DMS53 treated with DMSO at 0.1 percent for 48 hours (cell line): ENCODE measurements around the gene GPC3.
"Not testable (repeated sequence)": the region's sequence is repeated elsewhere in the genome, so short reads cannot be mapped to it uniquely, and the experiment has no call there.

Experiments
- DNase-seq: peaks from one replicate; lab custom pipeline; 2025; ENCODE audit not compliant: unreplicated experiment; lab: John Stamatoyannopoulos, UW

GPC3 gene

DNA sequence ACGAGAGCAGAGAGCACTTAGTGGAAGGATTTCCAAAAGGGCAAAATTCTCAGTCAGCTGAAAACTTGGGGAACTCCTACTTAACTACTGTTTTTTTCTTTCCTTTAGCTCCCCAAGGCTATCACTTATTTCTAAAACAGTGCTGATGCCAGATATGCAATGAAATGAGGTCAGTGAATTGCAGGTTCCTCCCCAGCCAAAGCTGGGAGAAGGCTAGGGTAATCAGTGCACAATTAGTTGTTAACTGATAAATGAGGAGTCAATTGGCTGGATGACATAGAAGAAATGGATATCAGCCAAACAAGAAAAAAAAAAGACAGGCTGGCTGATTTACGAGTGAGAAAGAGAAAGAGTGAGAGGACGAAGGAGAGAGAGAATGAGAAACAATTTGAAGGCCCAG is 195.6 kb downstream of the GPC3 start:
- DNase-seq, result no peak

DNA sequence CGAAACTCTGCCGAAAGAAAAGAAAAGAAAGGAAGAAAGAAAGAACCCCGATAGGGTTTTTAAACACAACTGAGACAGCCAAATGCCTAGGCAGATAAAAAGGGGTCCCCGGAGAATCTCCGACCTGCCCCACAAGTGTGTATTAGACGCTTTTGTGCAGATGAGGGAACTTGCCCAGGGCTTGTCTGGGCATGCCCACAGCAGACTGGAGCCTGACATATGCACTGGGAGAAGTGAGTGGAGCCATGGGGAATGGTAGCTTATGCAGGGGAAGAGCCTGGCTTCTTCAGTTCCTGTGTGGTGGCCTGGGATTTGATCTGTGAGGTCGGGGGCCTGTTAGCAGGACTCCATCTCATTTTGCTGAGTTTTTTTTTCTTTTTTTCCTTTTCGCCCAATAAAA is 199.0 kb downstream of the GPC3 start:
- DNase-seq, result no peak

DNA sequence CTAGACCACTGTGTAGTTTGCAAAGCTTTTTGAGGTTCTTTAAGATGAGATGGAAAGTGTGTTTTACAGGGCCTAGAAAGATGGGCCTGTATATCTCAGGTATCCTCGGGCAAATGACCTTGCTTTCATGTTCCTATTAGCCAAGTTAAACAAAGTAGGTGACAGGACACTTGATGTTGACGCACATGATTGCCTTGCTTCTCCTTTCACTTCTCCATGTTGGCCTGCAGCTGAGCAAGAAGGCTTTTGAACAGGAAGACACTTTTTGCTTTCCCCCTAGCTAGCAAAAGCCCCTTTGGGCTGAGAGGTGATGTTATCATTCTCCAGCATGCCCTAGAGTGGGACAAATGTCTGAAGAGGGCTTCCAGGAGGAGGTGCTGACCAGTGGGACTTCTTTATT is 202.1 kb downstream of the GPC3 start:
- no peak for DNase-seq

DNA sequence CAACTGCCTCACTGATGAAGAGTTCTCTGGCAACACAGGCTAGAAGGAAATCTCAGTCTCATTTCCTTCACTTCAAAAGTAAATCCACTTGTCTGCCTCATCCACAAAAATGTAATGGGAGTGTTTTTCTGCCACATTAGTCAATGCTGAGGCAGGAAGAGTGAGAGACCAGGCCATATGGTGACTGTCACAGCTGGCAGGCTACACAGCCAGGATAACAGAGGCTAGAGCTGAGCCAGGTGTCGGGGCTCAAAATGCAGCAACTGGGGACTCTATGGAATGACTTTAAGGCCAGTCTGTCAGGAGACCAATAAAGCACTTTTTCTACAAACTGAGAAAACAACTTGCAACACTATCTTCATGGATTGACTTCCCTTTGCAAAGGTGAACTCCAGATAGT is 204.2 kb downstream of the GPC3 start:
- no peak for DNase-seq

DNA sequence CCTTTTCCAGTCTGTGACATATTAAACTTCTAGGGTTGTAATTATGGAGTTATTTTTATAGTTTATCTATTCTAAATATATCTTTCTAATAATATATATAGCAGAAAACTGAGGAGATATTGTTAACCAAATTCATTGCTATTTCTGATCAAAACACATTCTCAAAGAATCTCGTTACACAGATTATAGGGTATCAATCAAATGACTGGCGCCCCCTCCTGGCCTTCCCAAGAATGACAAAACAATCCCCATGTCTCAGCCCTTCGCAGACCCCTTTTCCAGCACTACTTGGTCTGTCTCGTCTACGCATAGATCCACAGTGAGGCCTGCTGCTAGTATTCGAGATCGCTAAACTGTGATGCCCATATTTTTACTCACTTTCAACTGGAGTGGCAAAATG is 209.3 kb downstream of the GPC3 start:
- no peak for DNase-seq

DNA sequence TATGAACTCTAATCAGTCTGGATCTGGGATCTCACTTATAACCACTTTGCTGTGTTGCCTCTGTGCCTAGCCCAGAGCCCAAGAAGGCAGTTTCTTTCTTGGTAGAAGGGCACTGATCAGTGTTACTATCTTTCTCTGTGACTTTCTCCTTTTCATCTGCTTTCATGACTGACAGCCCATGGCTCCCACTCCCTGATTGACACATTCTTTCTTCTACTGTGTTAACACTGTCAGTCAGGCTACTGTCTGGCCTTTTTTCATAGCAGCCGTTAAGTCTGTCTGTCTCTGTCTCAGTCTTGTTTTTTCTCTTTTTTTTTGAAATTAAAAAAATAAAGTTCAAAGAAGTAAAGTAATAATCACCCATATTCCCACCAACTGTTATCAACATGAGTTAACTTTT is 210.6 kb downstream of the GPC3 start:
- no peak for DNase-seq

DNA sequence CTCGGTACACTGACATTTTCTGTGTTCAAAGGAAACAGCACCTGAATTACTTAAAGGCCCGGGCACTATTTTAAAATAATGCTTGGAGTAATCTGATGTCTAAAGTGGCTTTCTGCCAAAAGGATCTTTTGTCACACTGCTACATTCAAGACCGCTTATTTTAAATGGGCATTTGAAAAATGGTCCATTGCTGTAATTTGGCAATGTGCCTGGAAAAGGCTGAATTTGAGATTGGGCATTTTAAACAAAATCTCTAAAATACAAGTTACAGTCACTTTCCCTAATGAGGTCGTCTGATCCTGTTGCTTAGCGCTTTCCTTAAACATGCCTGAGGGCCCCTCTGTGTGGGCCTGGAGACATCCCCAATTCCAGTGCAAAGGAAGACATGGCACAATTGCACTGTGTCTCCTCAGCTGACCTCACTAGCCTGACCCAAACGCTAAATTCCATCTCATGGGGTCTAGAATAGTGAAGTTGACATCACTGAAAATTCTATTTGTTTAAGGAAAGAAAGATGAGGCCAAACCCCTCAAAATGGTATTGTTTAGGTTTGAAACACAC is 214.2 kb downstream of the GPC3 start:
- no peak for DNase-seq

DNA sequence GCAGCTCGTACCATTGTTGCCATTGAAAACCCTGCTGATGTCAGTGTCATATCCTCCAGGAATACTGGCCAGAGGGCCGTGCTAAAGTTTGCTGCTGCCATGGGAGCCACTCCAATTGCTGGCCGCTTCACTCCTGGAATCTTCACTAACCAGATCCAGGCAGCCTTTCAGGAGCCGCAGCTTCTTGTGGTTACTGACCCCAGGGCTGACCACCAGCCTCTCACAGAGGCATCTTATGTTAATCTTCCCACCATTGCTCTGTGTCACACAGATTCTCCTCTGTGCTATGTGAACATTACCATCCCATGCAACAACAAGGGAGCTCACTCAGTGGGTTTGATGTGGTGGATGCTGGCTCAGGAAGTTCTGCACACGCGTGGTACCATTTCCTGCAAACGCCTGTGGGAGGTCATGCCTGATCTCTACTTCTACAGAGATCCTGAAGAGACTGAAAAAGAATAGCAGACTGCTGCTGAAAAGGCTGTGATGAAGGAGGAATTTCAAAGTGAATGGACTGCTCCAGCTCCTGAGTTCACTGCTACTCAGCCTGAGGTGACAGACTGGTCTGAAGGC is 222.3 kb downstream of the GPC3 start:
- DNase-seq, result not testable (repeated sequence)

DNA sequence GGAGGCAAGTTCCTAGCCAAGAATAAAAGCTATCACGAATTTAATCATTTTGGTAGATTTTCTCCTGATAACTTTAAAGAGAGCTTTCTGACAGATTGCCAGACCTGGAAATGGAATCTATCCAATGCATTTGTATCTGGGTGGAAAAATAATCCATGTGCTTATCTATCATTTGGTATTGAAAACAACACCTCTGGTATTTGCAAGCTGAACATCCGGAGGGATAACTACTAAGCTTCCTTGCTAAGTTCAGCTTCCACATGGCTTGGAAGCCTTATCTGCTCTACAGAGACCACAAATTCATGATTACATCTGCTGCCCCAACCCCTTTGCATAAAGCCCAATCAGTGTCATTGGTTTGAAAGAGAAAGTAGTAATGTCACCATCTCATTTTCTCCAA is 230.7 kb downstream of the GPC3 start:
- no peak for DNase-seq

DNA sequence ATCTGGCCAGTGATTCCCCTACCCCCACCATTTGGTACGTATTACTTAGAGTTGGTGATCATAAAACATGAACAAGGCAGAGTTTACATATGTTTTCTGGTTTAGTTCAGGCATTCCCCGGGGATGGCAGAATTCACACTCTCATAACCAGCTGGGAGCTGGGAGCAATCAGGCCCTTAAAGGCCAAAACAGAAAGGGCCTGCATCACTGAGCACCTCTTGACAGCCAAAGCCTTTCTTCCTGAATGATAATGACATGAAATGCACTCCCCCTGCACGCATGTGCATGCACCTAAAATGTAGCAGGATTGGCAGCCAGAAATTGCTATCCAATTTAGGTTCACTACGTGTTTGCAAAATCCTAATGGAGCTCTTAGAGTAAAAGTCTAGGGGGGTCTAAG is 235.4 kb downstream of the GPC3 start:
- DNase-seq, result no peak

DNA sequence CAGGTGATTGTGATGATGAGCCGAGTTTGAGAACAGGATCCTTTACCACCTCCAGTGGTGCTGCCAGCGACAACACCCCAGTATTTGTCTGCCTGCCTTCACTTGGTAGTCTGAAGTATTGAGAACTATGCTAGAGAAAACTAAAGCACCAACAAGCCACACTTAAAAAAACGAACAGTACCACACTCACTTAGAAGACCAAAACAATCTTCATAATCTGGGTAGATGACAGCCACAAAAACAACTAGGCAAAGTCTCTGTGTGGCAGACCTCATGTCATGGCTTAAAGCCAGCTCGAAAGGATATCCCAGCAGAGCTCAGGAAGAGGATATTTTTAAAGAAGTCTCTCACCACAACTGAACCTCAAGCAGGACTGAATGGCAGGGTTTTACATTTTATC is 236.0 kb downstream of the GPC3 start:
- no peak for DNase-seq

DNA sequence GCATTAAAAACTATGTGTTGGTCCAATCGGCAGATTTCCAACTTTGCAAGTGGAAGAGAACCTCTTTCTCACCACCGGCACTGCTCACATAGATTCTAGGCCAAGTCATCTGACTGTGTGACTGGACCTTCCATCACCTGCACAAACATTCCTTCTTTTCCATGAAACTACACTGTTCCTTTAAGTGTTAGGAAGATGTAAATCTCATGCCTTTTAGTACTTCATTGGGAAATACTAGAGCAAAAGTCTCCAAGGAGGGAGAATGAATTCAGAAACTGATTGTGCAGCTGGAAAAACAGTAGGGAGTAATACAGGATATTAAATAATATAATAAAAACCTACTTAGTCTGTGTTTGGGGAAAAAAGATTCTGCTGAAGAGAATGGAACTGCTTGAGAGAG is 238.2 kb downstream of the GPC3 start:
- no peak for DNase-seq

DNA sequence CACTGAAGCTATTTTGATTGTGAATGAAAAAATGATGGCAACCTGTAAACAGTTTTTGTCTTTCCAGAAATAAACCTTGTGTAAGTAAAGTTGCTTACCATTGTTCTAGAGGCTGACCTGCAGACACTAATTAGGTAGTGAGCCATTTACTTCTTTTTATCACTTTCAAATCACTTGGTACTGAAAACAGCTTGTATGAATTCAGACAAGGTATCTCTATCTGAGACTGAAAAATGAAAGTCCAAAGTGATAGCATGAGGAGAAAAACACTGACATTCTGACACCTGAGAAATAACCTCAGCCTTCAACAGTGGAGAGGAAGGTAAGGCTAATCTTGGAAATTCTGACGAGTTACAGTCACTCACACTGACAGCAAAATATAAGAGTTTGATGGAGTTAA is 238.8 kb downstream of the GPC3 start:
- DNase-seq, result no peak

DNA sequence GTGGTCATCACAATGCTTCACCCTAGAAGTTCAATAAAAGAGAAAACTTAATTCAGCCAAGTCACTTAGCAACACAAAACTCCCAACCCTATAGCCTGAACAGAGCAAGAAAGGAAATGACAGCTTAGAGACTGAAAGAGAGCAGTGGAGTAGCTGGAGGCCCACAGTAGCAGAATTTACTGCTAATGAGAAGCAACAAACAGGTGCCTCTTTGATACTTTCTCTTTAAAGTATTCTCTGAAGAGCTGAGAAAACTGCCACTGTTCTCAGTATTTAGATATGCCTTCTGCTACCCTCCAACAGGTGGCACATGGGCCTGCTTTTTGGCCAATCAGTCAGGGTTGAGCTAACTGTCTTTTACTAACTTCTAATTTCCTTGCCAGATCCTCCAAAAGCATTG is 240.0 kb downstream of the GPC3 start:
- no peak for DNase-seq

DNA sequence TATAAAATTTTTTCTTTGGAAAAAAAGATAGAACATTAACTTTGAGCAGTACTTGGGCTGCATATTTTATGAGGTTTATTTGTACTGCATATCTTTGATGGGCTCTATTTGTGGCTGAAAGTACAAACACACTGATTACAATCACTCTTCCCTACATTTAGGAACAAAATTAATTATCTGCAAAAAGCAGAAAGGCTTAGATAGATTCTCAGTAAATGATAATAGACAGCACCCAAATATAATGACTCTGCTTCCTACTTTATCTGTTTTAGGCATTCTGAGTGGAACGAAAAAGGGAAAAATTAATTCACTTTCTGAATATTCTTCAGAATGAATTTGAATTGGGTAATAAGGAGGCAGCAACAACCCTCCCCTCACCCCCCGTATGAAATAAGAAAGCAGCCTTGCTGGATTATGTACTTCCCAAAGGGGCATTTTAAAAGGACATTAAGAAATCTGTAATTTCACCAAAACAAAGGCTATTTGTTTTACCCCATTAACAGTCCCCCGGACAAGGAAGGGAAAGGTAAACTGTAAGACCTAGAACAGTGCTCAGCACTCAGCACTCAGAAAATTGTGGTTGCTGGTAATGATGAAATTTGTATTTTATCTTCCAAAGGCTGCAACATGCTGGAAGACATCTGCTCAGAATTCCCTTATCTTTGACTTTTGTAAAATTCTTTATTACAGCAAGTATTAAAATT is 242.6 kb downstream of the GPC3 start:
- no peak for DNase-seq

DNA sequence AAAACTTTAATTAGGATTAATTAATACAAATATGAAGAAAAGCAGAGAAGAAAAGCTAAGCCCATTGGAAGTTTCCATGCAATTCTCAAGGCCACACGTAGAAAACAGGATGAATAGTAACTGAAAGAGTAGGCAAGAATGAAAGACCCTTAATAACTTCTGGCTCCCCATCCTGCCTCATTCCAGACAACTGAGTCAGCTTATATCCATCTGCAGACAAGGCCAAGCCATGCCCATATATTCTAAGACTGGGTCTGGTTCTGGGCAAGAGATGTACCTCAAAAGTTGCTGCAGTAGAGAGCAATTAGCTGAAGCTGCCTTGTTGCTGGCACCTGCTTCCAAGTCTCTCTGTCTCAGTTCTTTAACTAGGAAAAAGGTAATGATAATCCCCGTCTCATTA is 244.1 kb downstream of the GPC3 start:
- no peak for DNase-seq

DNA sequence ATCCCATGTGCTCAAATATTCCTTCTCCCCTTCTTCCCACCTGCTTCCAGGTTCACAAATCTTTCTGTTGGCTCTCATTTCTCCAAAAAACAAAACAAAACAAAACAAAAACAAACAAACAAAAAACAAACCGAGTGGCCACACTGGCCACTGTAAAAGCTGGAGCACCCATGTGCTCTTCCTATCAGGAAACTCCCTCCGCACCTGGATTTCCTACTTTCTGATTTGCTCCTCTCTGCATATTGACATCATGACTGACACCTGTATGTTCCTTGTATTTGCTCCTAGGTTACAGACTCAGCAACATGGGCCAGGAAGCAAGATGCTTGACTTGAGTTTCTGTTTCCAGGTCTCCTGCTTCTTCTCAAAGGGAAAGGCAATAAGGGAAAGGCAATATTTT is 258.8 kb downstream of the GPC3 start:
- peak; percentile 79 for DNase-seq

DNA sequence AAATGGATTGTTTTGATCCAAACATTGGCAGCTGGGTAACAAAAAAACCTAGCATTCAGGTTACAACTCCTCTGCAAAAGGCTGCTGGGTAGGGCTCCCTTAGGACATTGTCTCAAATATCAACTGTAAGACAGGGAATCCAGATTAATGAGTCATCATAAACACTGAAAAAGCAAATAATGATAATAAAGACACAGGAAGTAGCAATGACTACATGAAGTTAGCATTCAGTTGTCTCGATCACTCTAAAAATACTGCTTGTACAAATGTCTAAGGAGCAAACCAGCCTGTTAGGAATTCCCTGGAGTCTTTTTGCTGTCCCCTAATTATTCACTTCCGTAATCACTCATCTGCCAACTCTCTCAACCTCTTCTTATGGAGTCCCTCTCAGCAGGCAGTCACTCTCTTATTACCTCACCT is 259.2 kb downstream of the GPC3 start:
- DNase-seq, result peak; percentile 90

DNA sequence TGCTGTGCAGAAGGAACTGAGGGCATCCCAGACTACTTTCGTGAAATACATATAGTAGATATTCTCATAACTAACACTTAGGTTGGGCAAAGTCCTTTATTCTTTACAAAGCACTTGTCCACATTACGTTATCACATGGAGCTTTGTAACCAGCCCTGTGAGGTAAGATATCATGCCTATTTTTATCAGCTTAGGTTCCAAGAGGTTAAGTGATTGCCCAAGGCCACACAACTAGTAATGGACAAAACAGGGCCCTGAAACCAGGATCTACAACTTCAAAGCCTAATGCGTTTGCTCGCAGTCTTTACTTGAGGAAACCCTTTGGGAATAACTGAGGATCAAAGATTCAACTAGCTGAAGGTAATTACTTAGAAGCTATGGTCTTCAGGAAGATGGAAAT is 261.5 kb downstream of the GPC3 start:
- DNase-seq, result no peak

DNA sequence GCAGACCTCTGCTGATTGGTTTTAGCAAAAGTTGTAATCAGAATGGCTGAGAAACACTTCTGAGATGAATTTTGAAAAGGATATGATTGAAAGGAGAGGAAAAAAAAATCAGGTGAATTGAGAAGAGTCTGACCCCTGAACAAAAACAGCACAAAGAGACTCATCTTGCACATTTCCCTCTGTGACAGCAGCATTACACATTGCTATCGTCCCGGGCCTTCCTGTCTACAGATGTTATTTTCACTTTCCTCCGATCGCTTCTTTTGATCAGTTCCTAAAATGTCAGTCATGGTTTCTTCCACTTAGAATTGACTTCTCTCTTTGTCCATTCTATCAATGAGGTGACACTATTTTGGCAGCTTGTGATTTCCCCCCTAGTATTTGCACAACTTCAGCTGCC is 262.6 kb downstream of the GPC3 start:
- no peak for DNase-seq

DNA sequence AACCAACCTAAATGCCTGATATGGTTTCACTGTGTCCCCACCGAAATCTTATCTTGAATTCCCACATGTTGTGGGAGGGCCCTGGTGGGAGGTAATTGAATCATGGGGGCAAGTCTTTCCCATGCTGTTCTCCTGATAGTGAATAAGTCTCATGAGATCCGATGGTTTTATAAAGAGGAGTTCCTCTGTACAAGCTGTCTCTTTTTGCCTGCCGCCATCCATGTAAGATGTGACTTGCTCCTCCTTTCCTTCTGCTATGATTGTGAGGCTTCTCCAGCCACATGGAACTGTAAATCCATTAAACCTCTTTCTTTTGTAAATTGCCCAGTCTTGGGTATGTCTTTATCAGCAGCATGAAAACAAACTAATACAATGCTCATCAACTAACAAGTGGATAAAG is 265.1 kb downstream of the GPC3 start:
- DNase-seq, result not testable (repeated sequence)

DNA sequence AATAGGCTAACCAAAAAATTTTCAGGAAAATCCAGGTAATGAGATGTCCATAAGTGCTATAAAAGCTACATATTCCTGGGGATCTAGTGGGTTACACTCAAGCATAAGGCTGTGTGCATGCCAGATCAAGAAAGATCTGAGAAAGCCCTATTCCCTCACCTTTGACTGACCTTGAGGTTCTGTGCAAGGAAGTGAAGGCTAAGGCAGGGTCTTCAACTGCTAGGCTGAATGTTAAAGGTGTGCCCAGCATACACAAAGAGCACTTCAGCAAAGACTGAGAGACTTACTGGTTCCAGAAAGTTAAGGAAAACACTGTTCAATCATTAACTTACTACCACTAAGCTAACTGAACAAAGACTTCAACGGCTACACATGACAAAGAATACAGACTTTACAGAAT is 269.7 kb downstream of the GPC3 start:
- no peak for DNase-seq

DNA sequence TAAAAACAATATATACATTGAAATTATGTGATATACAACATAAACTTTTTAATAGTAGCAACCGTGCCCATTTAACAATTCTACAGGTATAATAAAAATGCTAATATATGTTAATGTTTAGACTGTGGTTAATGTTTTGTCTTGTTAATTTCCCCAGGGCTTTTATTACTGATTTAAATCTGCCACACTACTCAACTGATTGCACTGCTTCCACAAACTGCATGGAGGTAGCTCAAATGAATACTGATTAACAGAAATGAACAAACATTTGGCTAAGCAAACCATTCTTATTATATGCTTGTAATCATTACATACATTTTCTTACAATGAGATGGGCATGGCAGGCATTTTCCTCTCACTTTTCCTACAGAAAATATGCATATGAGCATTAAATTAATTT is 275.9 kb downstream of the GPC3 start:
- no peak for DNase-seq
